ENCODE results near the gene ADAMTS17. TPM values are rescaled to one million over a fixed set of nuclear protein-coding genes. Genes with fewer than 3 reads are reported as not detected.

Gene ADAMTS17
- total RNA-seq, 1 donor: 0.81 TPM

- no peak overlapping the region for H3K4me3 ChIP-seq (ENCODE audit: low read depth, low read length)
- TF ChIP-seq CTCF (IDR thresholded peaks at IDR 0.05; ENCODE audit: insufficient read depth, low read length): no peak
- no peak for DNase-seq (ENCODE audit: low read depth)
Observed at GRCh38 chr15:99974246-99974645, 367.5 kb downstream of the ADAMTS17 start.

DNA sequence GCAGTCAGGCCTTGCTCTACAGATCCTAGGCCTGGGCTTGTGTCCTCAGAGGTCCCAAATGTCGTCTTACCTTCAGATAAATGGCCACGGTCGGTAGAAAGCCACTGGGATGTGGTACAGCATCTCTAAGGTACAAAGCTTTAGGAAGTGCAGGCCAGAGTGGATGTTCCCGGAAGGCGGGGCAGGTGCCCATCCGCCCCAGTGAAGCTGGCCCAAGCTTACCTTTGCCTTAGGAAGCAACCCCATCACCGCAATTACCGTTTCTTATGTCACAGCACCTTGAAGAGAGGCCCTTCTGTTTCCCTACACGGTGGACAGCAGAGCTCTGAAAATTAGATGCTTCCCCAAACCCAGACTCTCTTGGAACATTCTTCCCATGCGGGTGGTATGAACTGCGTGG, 368.4 kb downstream of the ADAMTS17 start:
- TF ChIP-seq CTCF (IDR thresholded peaks at IDR 0.05; ENCODE audit: insufficient read depth, low read length): no peak
- H3K4me3 ChIP-seq (ENCODE audit: low read depth, low read length): no peak overlapping the region
- no peak for DNase-seq (ENCODE audit: low read depth)

DNA sequence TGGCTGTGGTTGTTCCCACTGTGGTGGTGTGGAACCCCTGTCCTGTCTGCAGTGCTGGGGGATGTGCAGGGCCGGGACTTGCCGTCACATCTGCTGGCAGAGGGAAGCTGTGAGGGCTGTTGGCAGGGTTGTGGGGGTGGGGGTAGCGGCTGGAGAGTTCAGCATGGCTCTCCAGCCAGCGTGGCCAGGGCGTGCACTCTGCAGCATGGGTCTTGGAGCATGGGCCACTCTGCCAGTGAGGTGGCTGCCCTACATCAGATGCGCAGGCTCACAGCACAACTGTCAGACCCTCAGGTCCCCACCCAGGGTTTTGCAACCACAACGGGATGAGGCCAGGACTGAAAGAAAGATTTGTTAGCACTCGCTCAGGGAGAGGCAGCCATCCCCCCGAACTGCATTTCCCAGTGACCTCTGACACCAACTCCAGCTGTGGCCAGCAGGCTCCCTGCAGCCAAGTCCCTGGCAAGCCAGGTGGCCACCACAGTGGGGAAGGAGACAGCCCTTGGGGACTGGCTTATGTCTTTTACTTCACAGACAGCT, 370.8 kb downstream of the ADAMTS17 start:
- no peak for DNase-seq (ENCODE audit: low read depth)
- no peak for TF ChIP-seq CTCF (IDR thresholded peaks at IDR 0.05; ENCODE audit: insufficient read depth, low read length)
- no peak overlapping the region for H3K4me3 ChIP-seq (ENCODE audit: low read depth, low read length)

DNA sequence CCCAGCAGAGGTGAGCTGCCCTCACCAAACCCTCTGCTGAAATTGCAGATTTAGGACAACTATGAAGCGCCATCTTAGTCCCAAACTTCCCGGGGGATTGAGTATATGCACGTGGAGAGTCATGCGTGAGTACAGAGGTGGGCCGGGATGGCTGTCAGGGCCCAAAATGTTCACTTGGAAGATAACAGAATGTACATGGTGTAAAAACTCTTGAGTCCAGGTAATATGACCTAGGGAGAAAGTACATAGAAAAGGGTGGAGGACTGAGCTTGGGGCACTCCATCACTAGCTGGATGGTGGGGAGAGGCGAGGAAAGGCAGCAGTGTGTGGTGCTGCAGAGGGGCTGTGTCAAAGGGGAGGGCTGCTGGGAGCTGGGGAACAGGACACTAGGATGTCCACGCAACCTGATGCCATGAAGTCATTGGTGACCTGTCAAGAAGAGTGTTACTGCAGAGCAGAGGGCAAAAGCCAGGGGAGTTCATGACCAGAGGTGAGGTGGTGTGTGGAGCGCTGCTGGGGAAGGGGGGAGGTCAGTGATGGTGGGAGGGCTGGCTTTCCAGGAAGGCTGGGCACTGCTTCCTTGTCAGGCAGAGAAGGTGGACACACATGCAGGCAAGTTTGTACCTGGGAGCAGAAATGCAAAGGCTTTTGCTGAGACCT, 372.4 kb downstream of the ADAMTS17 start:
- H3K4me3 ChIP-seq (ENCODE audit: low read depth, low read length): no peak overlapping the region
- no peak for DNase-seq (ENCODE audit: low read depth)
- TF ChIP-seq CTCF (IDR thresholded peaks at IDR 0.05; ENCODE audit: insufficient read depth, low read length): no peak

GRCh38 chr15:99967841-99968371, 373.9 kb downstream of the ADAMTS17 start:
- no peak for DNase-seq (ENCODE audit: low read depth)
- H3K4me3 ChIP-seq (ENCODE audit: low read depth, low read length): no peak overlapping the region
- no peak for TF ChIP-seq CTCF (IDR thresholded peaks at IDR 0.05; ENCODE audit: insufficient read depth, low read length)

DNA sequence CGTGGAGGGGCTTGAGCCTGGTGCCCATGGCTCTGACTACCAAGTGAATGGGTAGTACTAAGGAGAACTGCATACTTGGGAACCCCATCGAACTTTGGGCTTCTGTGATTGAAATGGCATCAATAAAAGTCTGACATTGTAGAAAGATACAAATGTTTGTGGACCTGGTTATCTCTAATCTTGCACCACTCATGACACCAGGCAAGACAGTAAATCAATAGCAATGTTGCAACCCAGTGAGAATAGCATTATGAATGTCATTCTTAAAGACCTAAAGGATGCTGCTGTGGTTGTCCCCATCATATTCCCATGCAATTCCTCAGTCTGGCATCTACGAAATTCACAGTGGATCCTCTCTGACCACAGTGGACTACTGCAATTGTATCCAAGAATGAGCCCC, 375.0 kb downstream of the ADAMTS17 start:
- DNase-seq (ENCODE audit: low read depth): no peak
- TF ChIP-seq CTCF (IDR thresholded peaks at IDR 0.05; ENCODE audit: insufficient read depth, low read length): no peak
- no peak overlapping the region for H3K4me3 ChIP-seq (ENCODE audit: low read depth, low read length)
